ENCODE results near the gene PPP1CB.
"Not testable (repeated sequence)": the region's sequence is repeated elsewhere in the genome, so short reads cannot be mapped to it uniquely, and the experiment has no call there.

Gene PPP1CB

DNA sequence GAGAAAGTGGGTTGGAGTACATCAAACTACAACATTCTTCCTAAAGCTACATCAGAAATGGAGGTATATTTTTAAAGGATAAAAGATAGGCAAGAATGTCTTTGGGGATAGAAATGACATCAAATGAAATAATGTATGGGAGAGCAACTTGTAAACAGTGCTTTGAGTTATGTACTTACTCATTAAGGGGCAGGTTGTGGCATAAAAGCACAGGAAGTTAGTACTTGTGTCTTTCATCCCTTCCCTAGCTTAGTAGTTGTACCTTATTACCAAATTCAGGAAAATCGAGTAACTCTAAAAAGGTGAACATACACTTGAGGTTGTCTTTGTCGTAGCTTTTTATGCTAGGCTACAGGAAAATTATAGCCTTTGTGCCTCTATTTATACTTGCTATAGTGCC is 28.9 kb downstream of the PPP1CB start:
- no peak for DNase-seq

DNA sequence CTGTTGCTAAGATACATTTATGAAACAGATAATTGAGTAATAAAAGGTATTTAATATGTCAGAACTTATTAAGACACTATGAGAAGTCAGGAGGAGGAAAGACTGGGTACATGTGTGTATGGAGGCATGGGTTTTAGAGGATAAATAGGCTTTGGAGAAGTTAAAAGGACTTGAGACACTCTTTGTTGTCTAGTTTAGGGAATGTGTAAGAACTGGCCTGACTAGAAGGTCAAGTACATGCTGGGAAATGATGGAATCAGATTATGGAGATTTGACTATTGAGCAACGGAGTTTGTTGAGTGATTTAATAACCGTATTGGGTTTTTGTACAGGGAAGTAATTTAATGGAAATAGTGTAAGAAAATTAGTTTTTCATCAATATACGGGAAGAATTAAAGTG is 30.8 kb downstream of the PPP1CB start:
- DNase-seq = no peak

DNA sequence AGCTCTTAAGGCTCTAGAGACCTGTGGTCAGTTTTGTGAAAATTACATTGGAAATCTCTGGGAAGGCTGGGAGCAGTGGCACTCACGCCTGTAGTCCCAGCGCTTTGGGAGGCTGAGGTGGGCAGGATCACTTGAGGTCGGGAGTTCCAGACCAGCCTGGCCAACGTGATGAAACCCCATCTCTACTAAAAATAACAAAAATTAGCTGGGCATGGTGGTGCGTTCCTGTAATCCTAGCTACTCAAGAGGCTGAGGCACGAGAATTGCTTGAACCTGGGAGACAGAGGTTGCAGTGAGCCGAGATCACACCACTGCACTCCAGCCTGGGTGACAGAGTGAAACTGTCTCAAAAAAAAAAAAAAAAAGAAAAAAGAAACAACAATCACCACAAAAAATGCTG is 32.9 kb downstream of the PPP1CB start:
- DNase-seq = not testable (repeated sequence)

DNA sequence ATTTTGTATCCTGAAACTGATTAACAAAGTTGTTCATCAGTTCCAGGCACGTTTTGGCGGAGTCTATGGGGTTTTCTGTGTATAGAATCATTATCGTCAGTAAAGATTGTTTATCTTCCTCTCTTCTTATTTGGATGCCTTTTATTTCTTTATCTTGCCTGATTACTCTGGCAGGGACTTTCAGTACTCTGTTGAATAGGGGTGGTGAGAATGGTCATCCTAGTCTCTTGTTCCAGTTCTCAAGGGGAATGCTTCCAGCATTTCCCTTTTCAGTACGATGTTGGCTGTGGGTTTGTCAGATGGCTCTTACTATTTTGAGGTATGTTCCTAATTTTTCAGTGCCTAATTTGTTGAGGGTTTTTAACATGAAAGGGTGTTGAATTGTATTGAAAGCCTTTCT is 45.0 kb downstream of the PPP1CB start:
- DNase-seq = no peak

DNA sequence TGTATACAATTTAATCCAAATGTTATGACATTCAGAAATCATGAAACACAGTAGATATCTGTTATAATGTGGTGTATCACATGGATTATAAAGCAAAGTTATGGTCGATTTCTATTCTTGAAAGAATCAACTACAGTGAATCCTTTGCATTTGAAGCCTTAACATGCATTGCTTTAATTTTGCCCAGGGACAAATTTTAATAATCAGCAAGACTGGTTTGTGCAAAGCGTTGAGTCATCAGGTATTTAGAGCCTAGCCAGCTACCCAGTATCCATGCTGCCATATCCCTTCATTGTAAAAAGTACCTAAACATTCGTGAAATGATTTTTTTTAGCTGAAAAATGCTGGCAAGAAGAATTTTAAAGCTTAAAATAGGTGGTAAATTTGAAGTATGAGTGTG is 50.1 kb downstream of the PPP1CB start:
- no peak for DNase-seq

DNA sequence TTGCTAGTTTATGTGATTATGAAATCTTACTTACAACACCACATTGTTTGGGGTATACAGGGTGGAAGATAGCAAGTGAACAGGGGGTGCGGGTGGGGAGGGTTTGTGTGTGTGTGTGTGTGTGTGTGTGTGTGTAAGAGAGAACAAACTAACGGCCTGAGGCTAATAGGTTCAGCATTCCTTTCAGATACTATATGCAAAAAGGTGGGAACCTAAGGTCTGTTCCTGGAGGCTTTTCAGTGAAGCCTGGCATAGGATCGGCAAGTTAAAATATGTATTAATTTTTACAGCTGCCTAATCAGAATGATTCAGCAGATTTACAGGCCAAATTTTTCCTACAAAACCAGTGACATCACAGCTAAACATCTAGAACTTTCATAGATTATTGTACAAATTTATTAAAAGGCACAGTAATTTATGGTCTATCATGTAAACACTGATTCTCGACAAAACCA is 51.4 kb downstream of the PPP1CB start:
- no peak for DNase-seq

DNA sequence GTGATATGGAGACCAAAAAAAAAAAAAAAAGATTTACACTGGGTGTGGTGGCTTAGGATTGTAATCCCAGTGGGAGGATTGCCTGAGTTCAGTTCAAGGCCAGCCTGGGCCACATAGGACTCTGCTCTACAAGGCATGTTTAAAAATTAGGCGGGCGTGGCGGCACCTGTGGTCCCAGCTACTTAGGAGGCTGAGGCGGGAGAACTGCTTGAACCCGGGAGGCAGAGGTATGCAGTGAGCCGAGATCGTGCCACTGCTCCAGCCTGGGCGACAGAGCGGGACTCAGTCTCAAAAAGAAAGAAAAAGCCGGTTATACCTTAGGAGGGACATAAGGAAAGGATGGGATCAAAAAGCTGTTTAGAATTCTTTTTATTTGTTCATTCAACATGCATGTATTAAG is 58.3 kb downstream of the PPP1CB start:
- no peak for DNase-seq

DNA sequence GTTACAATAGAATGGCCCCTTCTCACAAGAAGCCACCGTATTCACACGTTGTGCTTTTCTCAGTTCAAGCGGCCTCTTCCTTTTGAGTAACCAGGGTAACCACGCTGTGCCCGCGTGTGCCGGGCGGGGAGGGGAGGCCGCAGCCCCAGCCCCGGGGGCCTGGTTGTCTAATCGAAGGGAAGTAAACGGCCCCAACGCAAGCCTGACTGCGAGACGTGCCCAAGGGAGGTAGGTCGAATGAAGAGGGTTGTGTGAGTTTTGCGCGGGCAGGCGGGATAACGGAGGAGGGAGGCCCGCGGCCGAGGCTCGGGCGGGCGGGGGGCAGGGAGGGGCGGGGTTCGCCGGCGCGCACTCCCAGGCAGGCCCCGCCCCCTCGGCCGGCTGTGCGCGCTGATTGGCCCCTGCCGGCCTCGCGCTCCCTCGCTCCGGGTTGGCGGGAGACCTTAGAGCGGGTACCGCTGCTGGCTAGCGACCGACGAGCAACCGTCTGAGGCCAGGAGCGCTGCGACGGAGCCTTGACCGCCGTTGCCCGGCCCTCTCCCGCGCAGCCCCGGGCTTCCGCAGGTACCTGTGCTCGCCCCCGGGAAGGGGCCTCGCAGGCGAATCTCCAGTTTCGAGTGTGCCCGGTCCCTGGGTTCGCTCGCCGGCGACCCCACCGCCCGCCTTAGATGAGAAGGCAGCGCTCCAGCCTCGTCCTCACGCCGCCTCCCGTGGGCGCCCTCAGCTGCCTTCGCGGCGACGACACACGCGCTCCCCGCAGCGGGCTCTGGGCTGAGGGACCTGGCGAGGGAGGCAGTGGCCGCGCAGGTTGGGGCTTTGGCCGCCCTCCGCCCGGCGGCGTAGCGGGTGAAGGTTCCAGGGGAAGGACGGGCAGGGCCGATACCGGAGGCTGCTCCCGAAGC is 59.0 kb downstream of the PPP1CB start, which contains the start of gene SPDYA:
SPDYA (plus strand) TSS at position 451 of the 902 bp plus-strand sequence. CDS start 5,181 bp downstream, outside the sequence.
- DNase-seq = peak; percentile 64

DNA sequence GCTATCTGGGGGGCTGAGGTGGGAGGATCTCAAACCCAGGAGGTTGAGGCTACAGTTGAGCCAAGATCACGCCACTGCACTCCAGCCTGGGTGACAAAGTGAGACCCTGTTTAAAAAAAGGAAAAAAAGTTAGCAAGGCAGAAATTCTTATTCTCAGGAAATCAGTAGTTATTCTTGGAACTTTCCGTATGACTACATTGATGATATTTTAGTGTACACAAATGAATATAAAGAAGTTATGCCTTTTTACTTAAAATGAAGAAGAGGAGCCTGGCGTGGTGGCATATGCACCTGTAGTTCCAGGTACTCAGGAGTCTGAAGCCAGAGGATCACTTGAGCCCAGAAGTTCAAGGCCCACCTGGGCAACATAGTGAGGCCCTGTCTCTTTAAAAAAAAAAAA is 66.4 kb downstream of the PPP1CB start:
- no peak for DNase-seq

DNA sequence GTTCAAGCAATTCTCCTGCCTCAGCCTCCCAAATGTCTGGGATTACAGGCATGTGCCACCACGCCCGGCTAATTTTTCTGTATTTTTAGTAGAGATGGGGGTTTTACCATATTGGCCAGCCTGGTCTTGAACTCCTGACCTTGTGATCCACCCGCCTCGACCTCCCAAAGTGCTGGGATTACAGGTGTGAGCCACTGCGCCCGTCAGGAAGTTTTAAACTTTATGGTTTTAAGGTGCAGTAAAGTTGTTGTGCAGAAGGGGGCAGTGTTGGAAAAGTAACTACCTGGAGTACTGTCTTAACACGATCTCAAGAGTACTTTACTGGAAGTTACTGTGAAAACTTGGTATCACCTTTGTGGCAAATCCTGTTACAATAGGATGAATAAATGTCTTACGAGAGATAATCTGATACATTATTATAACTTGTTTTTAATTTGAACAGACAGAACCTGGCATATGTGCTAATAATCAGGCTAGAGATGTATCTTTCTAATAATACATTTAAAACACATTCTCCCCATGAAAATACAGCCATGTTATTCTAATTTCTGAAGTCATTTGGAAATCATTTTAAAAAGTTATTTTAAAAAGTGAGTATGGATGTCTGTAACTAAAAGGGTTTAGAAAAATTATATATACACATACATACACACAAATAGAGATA is 69.8 kb downstream of the PPP1CB start:
- DNase-seq = no peak

DNA sequence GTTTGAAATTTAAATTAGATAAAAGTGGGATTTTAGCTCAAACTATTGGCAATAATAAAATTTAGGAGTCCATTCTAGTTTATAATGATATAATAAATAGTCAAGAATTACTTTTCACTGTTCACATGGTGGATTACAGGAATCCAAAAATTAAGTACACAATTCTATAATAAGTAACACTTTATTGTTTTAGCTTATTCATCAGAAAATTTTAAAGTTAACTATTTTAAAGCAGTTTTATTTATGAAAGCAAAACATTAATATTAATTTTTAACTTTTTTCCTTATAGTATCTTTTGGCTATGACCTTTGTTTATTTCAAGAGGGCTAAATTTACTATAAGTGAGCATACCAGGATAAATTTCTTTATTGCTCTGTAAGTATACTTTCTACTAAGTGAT is 70.4 kb downstream of the PPP1CB start:
- DNase-seq = no peak

DNA sequence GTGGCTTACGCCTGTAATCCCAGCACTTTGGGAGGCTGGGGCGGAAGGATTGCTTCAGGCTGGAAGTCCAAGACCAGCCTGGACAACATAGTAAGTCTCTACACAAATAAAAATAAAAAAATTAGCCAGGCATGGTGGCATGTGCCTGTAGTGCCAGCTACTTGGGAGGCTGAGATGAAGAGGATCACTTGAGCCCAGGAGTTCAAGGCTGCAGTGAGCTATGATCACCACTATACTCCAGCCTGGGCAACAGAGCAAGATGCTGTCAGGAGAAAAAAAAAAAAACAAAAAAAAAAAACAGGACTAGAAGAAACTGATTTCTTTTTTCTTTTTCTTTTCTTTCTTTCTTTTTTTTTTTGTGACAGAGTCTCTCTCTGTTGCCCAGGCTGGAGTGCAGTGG is 72.6 kb downstream of the PPP1CB start:
- DNase-seq = no peak

DNA sequence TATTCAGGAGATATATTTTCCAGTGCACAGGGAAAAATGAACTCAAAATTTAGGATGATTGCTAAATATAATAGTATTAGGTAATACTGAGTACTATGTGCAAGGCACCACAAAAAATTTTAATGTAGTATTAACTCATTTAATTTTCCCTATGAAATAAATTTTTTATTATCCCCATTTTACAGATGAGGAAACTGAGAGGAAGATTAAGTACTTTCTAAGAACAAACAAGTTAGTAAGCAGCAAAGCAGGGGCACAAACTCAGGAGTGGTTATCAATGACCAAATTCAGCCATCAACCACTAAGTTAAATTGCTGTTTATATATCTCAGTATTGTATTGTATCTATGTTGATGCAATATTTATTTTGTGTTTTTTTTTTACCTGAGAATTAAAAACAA is 73.2 kb downstream of the PPP1CB start:
- DNase-seq = no peak

DNA sequence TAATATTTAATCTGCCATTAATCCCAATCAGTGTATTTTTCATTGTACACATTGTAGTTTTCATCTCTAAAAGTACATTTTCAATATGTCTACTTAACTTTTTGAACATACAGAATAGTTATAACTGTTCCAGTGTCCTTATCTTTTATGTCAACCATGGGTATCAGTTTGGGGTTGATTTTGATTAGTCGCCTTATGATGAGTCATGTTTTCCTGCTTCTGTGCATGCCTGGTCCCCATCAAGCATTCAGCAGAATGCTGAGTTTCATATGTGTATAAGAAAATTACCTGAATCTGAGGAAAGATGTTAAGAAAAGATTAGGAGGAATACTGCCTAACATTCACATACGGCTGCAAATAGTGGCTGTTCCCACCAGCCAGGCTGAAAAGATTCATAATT is 76.8 kb downstream of the PPP1CB start:
- DNase-seq = no peak

DNA sequence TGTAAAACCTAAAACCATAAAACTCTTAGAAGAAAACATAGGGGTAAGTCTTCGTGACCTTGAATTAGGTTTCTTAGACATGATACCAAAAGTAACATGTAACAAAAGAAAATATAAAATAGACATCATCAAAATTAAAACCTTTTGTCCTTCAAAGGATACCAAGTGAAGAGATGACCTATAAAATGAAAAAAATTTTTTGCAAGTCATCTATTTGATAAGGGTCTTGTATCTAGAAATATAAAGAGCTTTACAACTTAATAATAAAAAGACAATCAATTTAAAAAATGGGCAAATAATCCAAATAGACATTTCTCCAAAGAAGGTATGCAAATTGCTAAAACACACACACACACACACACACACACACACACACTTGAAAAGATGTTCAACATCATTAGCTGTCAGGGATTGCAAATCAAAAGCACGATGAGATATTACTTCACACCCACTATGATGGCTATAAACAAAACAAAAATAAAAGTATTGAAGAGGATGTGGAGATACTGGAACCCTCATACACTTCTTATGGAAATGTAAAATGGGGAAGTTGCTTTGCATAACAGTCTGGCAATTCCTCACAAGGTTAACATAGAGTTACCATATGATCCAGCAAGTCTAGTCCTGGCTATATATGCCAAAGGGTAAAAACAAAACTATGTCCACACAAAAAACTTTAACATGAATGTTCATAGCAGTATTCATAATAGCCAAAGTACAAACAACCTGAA is 82.3 kb downstream of the PPP1CB start:
- no peak for DNase-seq

DNA sequence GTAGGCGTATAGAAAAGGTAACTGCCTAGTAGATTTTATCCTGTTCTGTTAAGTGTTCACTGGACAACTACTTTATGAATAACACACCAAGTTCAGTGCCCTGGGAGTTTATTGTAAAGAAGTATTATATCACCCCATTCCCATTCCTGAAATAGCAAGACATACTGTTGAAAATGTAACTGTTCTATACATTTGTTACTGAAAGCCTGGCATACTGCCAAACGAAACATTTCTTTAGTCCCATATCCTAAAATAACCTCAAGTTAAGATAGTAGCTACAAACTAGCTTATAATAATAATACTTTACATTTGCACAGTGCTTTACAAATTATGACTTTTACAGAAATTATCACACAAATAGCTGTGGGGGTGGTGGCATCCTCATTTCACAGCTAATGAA is 84.2 kb downstream of the PPP1CB start:
- no peak for DNase-seq

DNA sequence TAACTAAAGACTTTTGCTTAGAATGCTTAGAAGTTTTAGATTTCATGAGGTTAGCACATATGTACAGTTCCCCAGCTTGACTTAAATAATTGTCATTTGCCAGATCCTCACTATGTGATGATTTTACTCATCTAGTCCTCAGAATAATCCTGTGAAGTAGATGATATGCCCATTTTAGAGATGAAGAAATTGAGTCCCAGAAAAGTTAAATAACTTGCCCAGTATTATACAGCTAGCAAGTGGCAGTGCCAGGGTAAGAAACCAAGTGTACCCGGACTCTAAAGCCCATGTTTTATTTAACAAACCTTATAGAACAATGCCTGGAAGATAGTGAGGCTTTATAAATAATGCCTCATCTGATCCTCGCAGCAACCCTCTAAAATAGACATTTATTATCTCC is 87.3 kb downstream of the PPP1CB start:
- DNase-seq = no peak

DNA sequence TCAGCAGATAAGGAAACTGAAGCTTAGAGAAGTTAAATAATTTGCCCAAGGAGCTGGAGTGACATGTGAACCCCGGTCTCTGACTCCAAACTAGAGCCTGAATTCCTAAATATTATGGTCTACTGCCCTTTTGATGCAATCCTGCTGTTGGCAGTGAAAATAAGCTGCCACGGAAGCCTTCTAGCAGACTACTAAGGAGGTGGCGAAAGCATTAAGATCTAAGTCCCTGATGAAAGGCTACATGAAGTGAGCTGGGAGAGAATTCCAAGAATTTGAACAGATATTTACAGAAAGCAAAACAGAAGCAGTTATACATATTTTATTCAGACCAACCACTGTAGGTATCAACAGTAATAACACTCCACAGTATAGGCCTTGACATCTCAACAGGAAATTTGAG is 90.4 kb downstream of the PPP1CB start:
- DNase-seq = no peak
